ENCODE data around the gene RFX1.

The RFX1 gene

GRCh38 chr19:13918726-13919411, 87.3 kb downstream of the RFX1 start:
- H3K27me3 ChIP-seq (ENCODE audit: control insufficient read depth, insufficient read depth, low read length) = no peaks in the 10 kb centered on the region
- H3K9ac ChIP-seq (ENCODE audit: low read depth, low read length) = no peak overlapping the region
- H3K36me3 ChIP-seq (ENCODE audit: control insufficient read depth, insufficient read depth, low read length) = peaks cover 37% of the 10 kb centered on the region
- no peaks in the 10 kb centered on the region for H3K9me3 ChIP-seq (ENCODE audit: control insufficient read depth, insufficient read depth, low read length)
- H3K4me1 ChIP-seq (ENCODE audit: control insufficient read depth, insufficient read depth, low read length) = no peaks in the 10 kb centered on the region
- H3K4me3 ChIP-seq (ENCODE audit: low read depth, low read length) = no peak overlapping the region

DNA sequence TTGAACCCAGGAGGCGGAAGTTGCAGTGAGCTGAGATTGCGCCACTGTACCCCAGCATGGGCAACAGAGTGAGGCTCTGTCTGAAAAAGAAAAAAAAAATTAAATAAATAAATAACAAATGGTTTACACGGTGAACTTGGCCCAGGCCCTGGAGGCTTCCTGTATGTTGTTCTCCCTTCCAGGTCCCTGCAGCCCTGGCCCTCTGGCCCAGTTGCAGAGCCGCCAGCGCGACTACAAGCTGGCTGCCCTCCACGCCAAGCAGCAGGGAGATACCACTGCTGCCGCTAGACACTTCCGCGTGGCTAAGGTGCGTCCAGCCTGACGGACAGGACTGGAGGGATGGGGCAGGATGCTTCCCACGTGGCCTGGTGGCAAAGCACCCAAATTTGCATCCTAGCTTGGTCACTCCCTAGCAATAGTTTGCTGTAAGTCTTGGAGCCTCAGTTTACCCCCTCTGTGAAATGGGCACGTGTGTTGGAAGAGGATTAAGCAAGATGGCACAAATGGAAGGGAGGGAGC, 88.2 kb downstream of the RFX1 start:
- Histone ChIP-seq H3K9me3 (ENCODE audit: control insufficient read depth, insufficient read depth, low read length) (no peaks in the 10 kb centered on the region), H3K4me3 (ENCODE audit: low read depth, low read length) (no peak overlapping the region), H3K36me3 (ENCODE audit: control insufficient read depth, insufficient read depth, low read length) (peaks cover 29% of the 10 kb centered on the region), H3K9ac (ENCODE audit: low read depth, low read length) (no peak overlapping the region), H3K27me3 (ENCODE audit: control insufficient read depth, insufficient read depth, low read length) (no peaks in the 10 kb centered on the region), H3K4me1 (ENCODE audit: control insufficient read depth, insufficient read depth, low read length) (no peaks in the 10 kb centered on the region)

GRCh38 chr19:13914777-13915176, 91.3 kb downstream of the RFX1 start:
- Histone ChIP-seq H3K4me3 (ENCODE audit: low read depth, low read length) (no peak overlapping the region), H3K9ac (ENCODE audit: low read depth, low read length) (no peak overlapping the region), H3K9me3 (ENCODE audit: control insufficient read depth, insufficient read depth, low read length) (no peaks in the 10 kb centered on the region), H3K4me1 (ENCODE audit: control insufficient read depth, insufficient read depth, low read length) (no peaks in the 10 kb centered on the region), H3K36me3 (ENCODE audit: control insufficient read depth, insufficient read depth, low read length) (peaks cover 24% of the 10 kb centered on the region), H3K27me3 (ENCODE audit: control insufficient read depth, insufficient read depth, low read length) (no peaks in the 10 kb centered on the region)

GRCh38 chr19:13913352-13913751, 92.8 kb downstream of the RFX1 start:
- peaks cover 19% of the 10 kb centered on the region for H3K36me3 ChIP-seq (ENCODE audit: control insufficient read depth, insufficient read depth, low read length)
- no peaks in the 10 kb centered on the region for H3K4me1 ChIP-seq (ENCODE audit: control insufficient read depth, insufficient read depth, low read length)
- H3K9ac ChIP-seq (ENCODE audit: low read depth, low read length) = no peak overlapping the region
- H3K4me3 ChIP-seq (ENCODE audit: low read depth, low read length) = no peak overlapping the region
- H3K27me3 ChIP-seq (ENCODE audit: control insufficient read depth, insufficient read depth, low read length) = no peaks in the 10 kb centered on the region
- no peaks in the 10 kb centered on the region for H3K9me3 ChIP-seq (ENCODE audit: control insufficient read depth, insufficient read depth, low read length)
